ENCODE results near the gene CFAP54.
A peak's percentile ranks its signal among the peaks of the same experiment; 100 is the strongest.

The CFAP54 gene

DNA sequence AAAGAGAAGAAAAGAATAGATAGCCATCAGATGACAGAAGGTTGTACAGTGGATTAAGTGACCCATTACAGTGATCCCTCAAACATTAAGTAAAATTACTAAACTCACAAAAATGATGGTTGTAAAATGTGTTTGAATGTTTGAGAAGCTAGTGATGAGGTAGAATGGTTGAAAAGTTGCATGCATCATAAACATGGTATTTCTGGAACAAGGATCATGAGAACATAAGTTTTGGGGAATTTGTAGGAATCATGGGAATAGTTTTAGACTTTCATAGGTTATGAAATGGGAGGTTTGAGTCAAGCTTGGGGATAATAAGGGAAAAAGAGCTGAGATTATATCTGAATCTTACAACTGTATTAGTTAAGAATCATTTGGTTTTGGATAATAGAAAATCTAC lies 383.6 kb downstream of the CFAP54 start:
- ChIA-PET CTCF (interaction anchor here (0.8 kb wide), 1 partner anchor 113 kb away, joined by 3 read pairs; no protein-coding TSS in a partner anchor), POLR2A (interaction anchor here (0.6 kb wide), 1 partner anchor 10 kb away, joined by 3 read pairs; no protein-coding TSS in a partner anchor)
- DNase-seq (ENCODE audit: low read depth, low spot score) = no peak
- TF ChIP-seq, protein P1, sequence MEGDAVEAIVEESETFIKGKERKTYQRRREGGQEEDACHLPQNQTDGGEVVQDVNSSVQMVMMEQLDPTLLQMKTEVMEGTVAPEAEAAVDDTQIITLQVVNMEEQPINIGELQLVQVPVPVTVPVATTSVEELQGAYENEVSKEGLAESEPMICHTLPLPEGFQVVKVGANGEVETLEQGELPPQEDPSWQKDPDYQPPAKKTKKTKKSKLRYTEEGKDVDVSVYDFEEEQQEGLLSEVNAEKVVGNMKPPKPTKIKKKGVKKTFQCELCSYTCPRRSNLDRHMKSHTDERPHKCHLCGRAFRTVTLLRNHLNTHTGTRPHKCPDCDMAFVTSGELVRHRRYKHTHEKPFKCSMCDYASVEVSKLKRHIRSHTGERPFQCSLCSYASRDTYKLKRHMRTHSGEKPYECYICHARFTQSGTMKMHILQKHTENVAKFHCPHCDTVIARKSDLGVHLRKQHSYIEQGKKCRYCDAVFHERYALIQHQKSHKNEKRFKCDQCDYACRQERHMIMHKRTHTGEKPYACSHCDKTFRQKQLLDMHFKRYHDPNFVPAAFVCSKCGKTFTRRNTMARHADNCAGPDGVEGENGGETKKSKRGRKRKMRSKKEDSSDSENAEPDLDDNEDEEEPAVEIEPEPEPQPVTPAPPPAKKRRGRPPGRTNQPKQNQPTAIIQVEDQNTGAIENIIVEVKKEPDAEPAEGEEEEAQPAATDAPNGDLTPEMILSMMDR (IDR thresholded peaks at IDR 0.05; ENCODE audit: insufficient read depth, low read length, missing control alignments) = no peak
- no peak overlapping the region for H3K4me3 ChIP-seq (ENCODE audit: low read depth, low read length)

GRCh38 chr12:96874211-96874610 lies 384.8 kb downstream of the CFAP54 start:
- H3K4me3 ChIP-seq (ENCODE audit: low read depth, low read length) = no peak overlapping the region
- no peak for DNase-seq (ENCODE audit: low read depth, low spot score)
- POLR2A ChIA-PET = no interaction called here
- CTCF ChIA-PET = no interaction called here
- TF ChIP-seq, protein P1 (IDR thresholded peaks at IDR 0.05; ENCODE audit: insufficient read depth, low read length, missing control alignments) = no peak

DNA sequence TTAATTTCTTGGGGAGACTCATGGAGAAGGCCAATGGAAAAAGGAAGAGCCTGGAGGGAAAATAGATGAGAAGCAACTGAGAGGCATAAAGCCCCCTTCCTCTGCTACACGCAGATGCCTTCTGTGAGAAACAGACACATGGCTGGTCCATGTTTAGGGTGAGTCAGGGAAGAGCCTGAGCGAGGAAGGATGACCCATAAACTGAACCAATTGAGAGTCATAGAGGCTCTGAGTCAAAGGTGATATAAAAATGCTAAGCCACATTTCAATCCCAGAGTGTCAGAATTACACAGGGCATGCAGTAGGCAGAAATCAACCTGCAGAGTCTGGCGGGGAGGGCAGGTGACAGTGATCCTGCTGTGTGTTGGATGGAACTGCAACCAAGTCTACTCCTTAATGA lies 387.6 kb downstream of the CFAP54 start:
- DNase-seq (ENCODE audit: low read depth, low spot score) = no peak
- ChIA-PET POLR2A (no interaction called here), CTCF (no interaction called here)
- no peak overlapping the region for H3K4me3 ChIP-seq (ENCODE audit: low read depth, low read length)
- TF ChIP-seq, protein P1 (IDR thresholded peaks at IDR 0.05; ENCODE audit: insufficient read depth, low read length, missing control alignments) = no peak

DNA sequence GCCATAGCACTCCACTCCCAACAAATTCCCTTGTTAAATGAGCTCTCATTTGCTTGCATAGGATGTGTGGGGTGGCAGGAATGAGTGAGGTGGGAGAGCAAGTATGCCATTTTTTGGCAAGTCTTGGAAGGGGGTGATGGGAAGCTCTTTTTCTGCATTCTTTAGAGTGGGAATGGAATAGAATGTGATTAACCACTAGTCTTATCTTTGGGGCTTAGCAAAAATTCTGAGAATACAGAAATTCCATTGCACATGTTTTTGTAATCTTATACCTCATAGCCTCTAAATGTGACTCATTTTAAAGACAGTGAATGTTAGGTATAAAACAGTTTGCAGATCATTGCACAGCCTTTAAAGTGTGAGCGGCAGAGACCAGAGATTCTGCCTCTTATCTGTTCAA lies 389.3 kb downstream of the CFAP54 start:
- peak; percentile 71 for DNase-seq (ENCODE audit: low read depth, low spot score)
- CTCF ChIA-PET = interaction anchor here (1.2 to 1.4 kb wide), 2 partner anchors 9 to 99 kb away, joined by 3 read pairs; no protein-coding TSS in a partner anchor
- no peak overlapping the region for H3K4me3 ChIP-seq (ENCODE audit: low read depth, low read length)
- TF ChIP-seq, protein P1 (IDR thresholded peaks at IDR 0.05; ENCODE audit: insufficient read depth, low read length, missing control alignments) = no peak
- POLR2A ChIA-PET = interaction anchor here (1.2 kb wide), 1 partner anchor 103 kb away, joined by 3 read pairs; no protein-coding TSS in a partner anchor

DNA sequence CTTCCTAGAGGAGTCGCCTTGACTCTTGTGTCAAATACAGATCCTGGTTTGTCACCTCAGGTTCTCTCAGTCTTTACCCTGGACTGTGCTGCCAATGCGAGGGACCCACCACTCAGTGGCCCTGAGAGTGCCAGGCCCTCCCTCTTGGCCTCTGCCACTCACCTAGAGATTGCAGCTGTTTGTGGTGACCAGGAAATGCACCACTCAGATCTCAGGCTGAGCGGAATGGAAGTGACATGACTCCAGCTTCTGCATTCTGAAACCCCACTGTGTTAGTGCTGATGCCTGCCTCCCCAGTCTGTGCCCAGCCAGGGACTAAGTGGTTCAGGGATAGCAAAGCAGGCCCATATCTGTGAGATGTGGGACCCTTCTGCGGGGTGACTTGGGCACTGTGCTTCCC lies 389.9 kb downstream of the CFAP54 start:
- POLR2A ChIA-PET = no interaction called here
- TF ChIP-seq, protein P1 (IDR thresholded peaks at IDR 0.05; ENCODE audit: insufficient read depth, low read length, missing control alignments) = no peak
- H3K4me3 ChIP-seq (ENCODE audit: low read depth, low read length) = no peak overlapping the region
- no peak for DNase-seq (ENCODE audit: low read depth, low spot score)
- CTCF ChIA-PET = interaction anchor here (1.2 to 1.4 kb wide), 2 partner anchors 8 to 99 kb away, joined by 3 read pairs; no protein-coding TSS in a partner anchor

DNA sequence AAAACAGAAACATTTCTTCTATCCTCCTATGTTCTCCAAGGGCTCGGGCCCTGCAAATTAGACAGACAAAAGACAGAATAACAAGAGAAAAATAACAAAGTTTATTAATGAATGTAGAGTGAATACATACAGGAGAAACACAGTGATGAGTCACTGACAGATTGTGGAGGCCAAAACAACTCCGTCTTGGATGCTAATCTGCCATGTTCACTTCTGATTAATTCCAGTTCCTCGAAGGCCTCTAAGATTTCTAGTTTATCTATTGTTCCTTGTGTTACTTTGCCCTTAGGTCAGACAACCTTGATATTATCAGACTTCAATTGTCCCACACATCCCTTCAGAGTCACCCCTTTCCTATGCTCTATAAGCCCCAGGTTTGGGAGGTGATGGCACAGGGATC lies 390.8 kb downstream of the CFAP54 start:
- ChIA-PET CTCF (no interaction called here), POLR2A (no interaction called here)
- H3K4me3 ChIP-seq (ENCODE audit: low read depth, low read length) = no peak overlapping the region
- no peak for DNase-seq (ENCODE audit: low read depth, low spot score)
- TF ChIP-seq, protein P1 (IDR thresholded peaks at IDR 0.05; ENCODE audit: insufficient read depth, low read length, missing control alignments) = no peak
